Smooth muscle cell (in vitro differentiated cells): ENCODE measurements around the gene ABLIM2. TPM values are rescaled to one million over a fixed set of nuclear protein-coding genes. Genes with fewer than 3 reads are reported as not detected.

ENCODE experiments used
- DNase-seq: peaks from one replicate; lab custom pipeline; 2025; ENCODE audit not compliant: unreplicated experiment; lab: John Stamatoyannopoulos, UW
- H2AFZ ChIP-seq: fragments of 200-600 bp; sonication (generic); 2 replicates; pipeline ENCODE4 v1.6.0; 2016; ENCODE audit warnings: antibody characterized with exemption, low read depth, mild to moderate bottlenecking
- H3F3A ChIP-seq: fragments of 200-600 bp; sonication (generic); 2 replicates; pipeline ENCODE4 v1.6.0; 2017; ENCODE audit warnings: antibody characterized with exemption, low read depth
- H3K27ac ChIP-seq: fragments of 200-600 bp; sonication (generic); 2 replicates; pipeline ENCODE4 v1.5.1; 2016; ENCODE audit warnings: low read depth, mild to moderate bottlenecking
- H3K27me3 ChIP-seq: fragments of 200-600 bp; sonication (generic); 2 replicates; pipeline ENCODE4 v1.6.1; 2016; ENCODE audit warnings: low read depth, mild to moderate bottlenecking
- H3K36me3 ChIP-seq: fragments of 200-600 bp; sonication (generic); 2 replicates; pipeline ENCODE4 v1.5.1; 2016; ENCODE audit warnings: low read depth
- H3K4me1 ChIP-seq: fragments of 200-600 bp; sonication (generic); 2 replicates; pipeline ENCODE4 v1.5.1; 2016; ENCODE audit warnings: low read depth
- H3K4me2 ChIP-seq: fragments of 200-600 bp; sonication (generic); 2 replicates; pipeline ENCODE4 v1.6.0; 2016; ENCODE audit warnings: mild to moderate bottlenecking
- H3K4me3 ChIP-seq: fragments of 200-600 bp; sonication (generic); 2 replicates; pipeline ENCODE4 v1.5.1; 2016; ENCODE audit warnings: mild to moderate bottlenecking
- H3K79me2 ChIP-seq: fragments of 200-600 bp; sonication (generic); 2 replicates; pipeline ENCODE4 v1.6.0; 2016; ENCODE audit warnings: low read depth, mild to moderate bottlenecking
- H3K9ac ChIP-seq: fragments of 200-600 bp; sonication (generic); 2 replicates; pipeline ENCODE4 v1.6.0; 2016; ENCODE audit warnings: low read depth
- H3K9me3 ChIP-seq: fragments of 200-600 bp; sonication (generic); replicated peaks from 2 replicates; pipeline ENCODE4 v1.5.1; 2016; ENCODE audit warnings: low read depth
- H4K20me1 ChIP-seq: fragments of 200-600 bp; sonication (generic); 2 replicates; pipeline ENCODE4 v1.6.0; 2016; ENCODE audit warnings: low read depth
- CTCF ChIP-seq: fragments of 200-600 bp; sonication (generic); IDR thresholded peaks from 2 replicates; pipeline ENCODE4 v1.5.1; 2017; ENCODE audit warnings: borderline replicate concordance, mild to moderate bottlenecking, antibody characterized with exemption; ENCODE audit not compliant: insufficient read depth, poor library complexity, severe bottlenecking
- WGBS: methylation state at CpG from one replicate; pipeline ENCODE4 v1.1.7; 2016; ENCODE audit warnings: low lambda C conversion rate; 5-methylcytosine and 5-hydroxymethylcytosine counted together
- polyA plus RNA-seq: library from polyadenylated mRNA; unstranded; fragments of >200 nt; fragmentation: Nextera tagmentation; extraction: Ambion mirVana; gene quantifications from 2 replicates; pipeline ENCODE4 v1.2.1, GENCODE V29; 2016
- total RNA-seq: library from RNA; depleted of rRNA; stranded (reverse); fragments of >200 nt; gene quantifications from 2 replicates; pipeline ENCODE4 v1.2.3, GENCODE V29; 2014

Gene ABLIM2
- total and polyA plus RNA-seq, 2 experiments from 2014 or later, result 0.08 TPM; not detected in 1

GRCh38 chr4:8194306-8195242 lies 36.0 kb upstream of the ABLIM2 start:
- H3K36me3 ChIP-seq, result no peaks in the 10 kb centered on the region
- no peak overlapping the region for H3K4me3 ChIP-seq
- H2AFZ ChIP-seq, result no peak overlapping the region
- no peak overlapping the region for H3K27ac ChIP-seq
- H3K4me1 ChIP-seq, result peaks cover 7% of the 10 kb centered on the region
- H3K9me3 ChIP-seq, result no peaks in the 10 kb centered on the region
- no peak for TF ChIP-seq CTCF
- H3K9ac ChIP-seq, result no peak overlapping the region
- H3F3A ChIP-seq, result no peaks in the 10 kb centered on the region
- H4K20me1 ChIP-seq, result no peaks in the 10 kb centered on the region
- H3K79me2 ChIP-seq, result peaks cover 1% of the 10 kb centered on the region
- WGBS, result 68% methylated on average over 19 of the region's 19 CpGs
- H3K27me3 ChIP-seq, result no peaks in the 10 kb centered on the region
- DNase-seq, result no peak
- H3K4me2 ChIP-seq, result no peak overlapping the region

- Histone ChIP-seq H3K4me2 (no peak overlapping the region), H3K9me3 (no peaks in the 10 kb centered on the region), H3K36me3 (no peaks in the 10 kb centered on the region), H4K20me1 (no peaks in the 10 kb centered on the region), H3K4me3 (no peak overlapping the region), H3K27me3 (no peaks in the 10 kb centered on the region), H2AFZ (no peak overlapping the region), H3K4me1 (peaks cover 7% of the 10 kb centered on the region), H3F3A (no peaks in the 10 kb centered on the region), H3K9ac (no peak overlapping the region), H3K27ac (no peak overlapping the region), H3K79me2 (no peaks in the 10 kb centered on the region)
- TF ChIP-seq CTCF, result no peak
- 74% methylated on average over 18 of the region's 18 CpGs for WGBS
- no peak for DNase-seq
Measured at GRCh38 chr4:8192748-8193738, 34.4 kb upstream of the ABLIM2 start.

GRCh38 chr4:8191136-8191747 lies 32.6 kb upstream of the ABLIM2 start:
- no peaks in the 10 kb centered on the region for H3K36me3 ChIP-seq
- H3K27ac ChIP-seq, result peak overlapping the region; percentile 35
- no peaks in the 10 kb centered on the region for H4K20me1 ChIP-seq
- DNase-seq, result no peak
- H3K9me3 ChIP-seq, result no peaks in the 10 kb centered on the region
- H2AFZ ChIP-seq, result peak overlapping the region; percentile 66
- no peak for TF ChIP-seq CTCF
- no peaks in the 10 kb centered on the region for H3K27me3 ChIP-seq
- peak overlapping the region; percentile 43 for H3K4me2 ChIP-seq
- peaks cover 7% of the 10 kb centered on the region for H3K4me1 ChIP-seq
- H3F3A ChIP-seq, result no peaks in the 10 kb centered on the region
- no peak overlapping the region for H3K9ac ChIP-seq
- no peaks in the 10 kb centered on the region for H3K79me2 ChIP-seq
- no peak overlapping the region for H3K4me3 ChIP-seq
- WGBS, result 31% methylated on average over 23 of the region's 23 CpGs
